GM20431 (cell line): ENCODE results near the gene MYO18B.

Source experiments
- in situ Hi-C: fragments of 300-500 bp; cut with MseI, MboI; formaldehyde crosslinking; loops from one replicate; pipeline ENCODE4 v1.15.0; 2020; ENCODE audit warnings: low sequenced_read_pairs; ENCODE audit not compliant: unreplicated experiment

The MYO18B gene

DNA sequence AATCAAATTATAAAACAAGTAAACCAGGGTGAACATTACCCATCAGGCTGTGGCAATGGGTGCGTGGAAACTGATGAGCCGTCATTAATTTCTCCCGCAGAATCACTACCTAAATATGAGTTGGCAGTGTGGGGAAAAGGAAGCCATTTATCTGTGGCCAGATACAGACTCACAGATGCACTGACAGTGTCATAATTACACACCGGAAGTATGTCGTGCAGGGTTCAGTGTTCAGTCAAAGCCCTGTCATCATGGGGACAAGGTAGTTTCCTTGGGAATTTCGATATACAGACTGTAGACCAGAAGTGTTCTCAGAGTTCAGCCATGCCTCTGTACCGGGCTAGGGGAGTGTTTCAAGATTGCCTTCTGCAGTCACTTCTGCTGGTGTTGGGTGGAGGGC, 308.1 kb downstream of the MYO18B start:
- in situ Hi-C loops: no loop called here

GRCh38 chr22:26053737-26054316, 311.8 kb downstream of the MYO18B start:
- in situ Hi-C loops: no loop called here

- in situ Hi-C loops: no loop called here
Observed at GRCh38 chr22:26054841-26055605, 313.0 kb downstream of the MYO18B start.

DNA sequence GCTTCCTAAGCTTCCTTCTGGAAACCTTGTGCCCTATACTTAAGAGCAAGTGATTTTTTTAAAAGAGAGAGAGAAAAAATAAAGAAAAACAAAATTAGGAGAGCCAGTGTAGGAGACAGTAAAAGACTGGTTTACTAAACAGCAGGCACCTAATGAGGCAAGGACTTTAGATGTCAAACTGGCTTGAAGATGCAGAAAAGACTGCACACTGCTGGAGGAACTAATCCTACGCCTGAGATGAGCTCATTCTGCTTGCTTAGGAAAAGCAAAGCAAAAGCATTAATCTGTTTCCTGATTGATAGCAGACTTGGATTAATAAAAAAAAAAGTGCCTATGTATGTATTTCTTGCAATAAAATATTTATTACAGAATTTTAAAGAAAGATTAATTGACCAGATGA, 313.7 kb downstream of the MYO18B start:
- in situ Hi-C loops: no loop called here

DNA sequence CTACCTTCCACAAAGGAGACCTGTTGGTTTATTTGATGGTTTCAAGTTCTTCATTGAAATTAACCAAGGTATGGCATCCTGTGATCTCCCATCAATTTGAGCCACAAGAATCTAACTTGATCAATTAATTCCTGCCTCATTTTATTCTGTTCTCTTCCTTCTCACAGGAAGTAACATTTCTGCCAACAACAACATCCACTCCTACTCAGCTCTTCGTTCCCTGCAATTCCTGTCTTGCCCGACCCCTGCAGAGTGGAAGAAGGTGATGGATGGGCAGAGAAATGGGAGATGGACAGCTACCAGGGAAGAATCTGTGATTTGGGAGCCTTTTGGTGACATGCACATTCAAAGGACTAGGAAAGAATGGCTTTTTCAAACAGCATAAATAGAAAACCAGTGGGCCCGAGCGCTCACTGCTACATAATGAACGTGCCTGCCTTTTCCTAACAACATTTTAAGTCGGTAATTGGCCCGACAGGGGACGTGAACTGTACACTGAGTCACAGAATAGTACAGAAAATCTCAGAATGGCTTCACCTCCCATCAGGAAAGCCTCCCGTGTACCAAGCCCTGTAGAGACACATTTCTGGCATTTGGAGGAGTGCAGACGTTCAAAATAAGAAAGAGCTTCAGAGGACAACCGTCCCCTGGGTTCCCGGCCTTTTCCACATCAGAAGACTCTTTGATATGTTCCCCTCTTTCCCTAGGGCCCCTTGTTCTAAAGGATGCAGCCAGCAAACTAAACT, 314.6 kb downstream of the MYO18B start:
- in situ Hi-C loops: no loop called here

GRCh38 chr22:26057731-26058130, 315.7 kb downstream of the MYO18B start:
- in situ Hi-C loops: no loop called here

GRCh38 chr22:26064048-26064447, 322.1 kb downstream of the MYO18B start:
- in situ Hi-C loops: no loop called here

DNA sequence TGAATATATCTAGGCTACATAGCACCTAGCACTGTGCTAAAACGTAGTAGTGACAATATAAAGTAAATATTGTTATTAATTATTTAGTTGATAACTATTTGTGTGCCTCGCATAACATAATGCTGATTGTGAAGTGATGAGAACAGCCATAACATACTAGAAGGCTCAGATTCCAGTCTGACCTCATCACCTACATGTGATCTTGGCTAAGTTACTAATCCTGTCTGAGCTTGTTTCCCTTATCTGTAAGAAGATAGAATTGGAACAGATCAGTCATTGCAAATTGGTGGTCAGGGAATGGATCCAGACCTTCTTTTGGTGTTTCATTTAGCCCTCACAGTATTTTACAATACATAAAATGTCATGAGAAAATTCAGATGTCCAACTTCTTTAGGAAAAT, 323.9 kb downstream of the MYO18B start:
- in situ Hi-C loops: no loop called here

GRCh38 chr22:26066534-26066933, 324.5 kb downstream of the MYO18B start:
- in situ Hi-C loops: no loop called here

- in situ Hi-C loops: no loop called here
Observed at GRCh38 chr22:26068571-26068970, 326.6 kb downstream of the MYO18B start.

GRCh38 chr22:26072621-26073020, 330.6 kb downstream of the MYO18B start:
- in situ Hi-C loops: no loop called here

DNA sequence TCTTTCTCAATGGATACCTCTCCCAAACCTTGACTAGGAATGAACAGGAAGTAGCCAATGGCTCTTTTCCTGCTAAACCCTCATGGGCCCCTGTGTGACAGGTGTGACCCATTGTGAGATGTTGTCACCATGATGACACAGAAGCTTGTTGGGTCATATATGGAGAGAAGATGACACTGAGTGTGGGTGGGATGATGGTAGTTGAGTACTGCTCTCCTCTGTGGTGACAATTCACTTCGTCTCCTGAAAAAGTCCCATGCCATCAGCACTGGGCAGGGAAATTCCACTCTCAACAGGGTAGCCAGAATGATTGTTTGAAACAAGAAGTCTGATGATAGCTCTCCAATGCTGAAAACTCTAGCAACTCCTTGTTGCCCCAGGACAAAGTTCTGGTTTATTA, 333.3 kb downstream of the MYO18B start:
- in situ Hi-C loops: no loop called here

DNA sequence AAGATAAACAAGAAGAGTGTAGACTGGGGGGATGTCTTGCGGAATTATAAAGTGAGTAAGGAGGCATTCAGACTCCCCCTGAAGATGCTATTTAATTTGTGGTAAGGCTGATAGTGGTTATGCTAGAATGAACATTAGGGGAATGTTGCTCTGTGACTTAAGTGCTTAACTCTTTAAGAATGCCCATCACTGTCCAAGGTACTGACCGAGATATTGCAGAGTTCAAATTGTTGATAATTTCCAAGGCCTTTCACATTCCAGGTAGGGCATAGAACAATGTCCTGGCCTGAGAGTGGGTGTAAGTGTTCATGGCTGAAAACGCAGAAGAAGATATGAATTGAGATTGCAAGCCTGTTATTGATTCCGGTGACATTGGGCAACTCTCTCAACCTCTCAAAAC, 337.0 kb downstream of the MYO18B start:
- in situ Hi-C loops: no loop called here
